H9 (cell line): Measurements from ENCODE around the gene PLEKHO2. TPM values are rescaled to one million over a fixed set of nuclear protein-coding genes. Genes with fewer than 3 reads are reported as not detected.

Source experiments
- DNase-seq: peaks from one replicate; pipeline ENCODE4 v3.0.0-alpha.2; 2017
- H2AFZ ChIP-seq: one replicate; pipeline ENCODE4 v1.6.1; 2013; ENCODE audit warnings: mild to moderate bottlenecking, low read length, control low read depth, moderate library complexity
- H2AK5ac ChIP-seq: 2 replicates; pipeline ENCODE4 v1.6.1; 2013; ENCODE audit warnings: low read length, control low read depth, mixed read lengths; ENCODE audit not compliant: insufficient read length
- H2BK120ac ChIP-seq: one replicate; pipeline ENCODE4 v1.6.1; 2013; ENCODE audit warnings: low read depth, mild to moderate bottlenecking, low read length, control low read depth, inconsistent platforms; ENCODE audit not compliant: poor library complexity, severe bottlenecking
- H2BK12ac ChIP-seq: 2 replicates; pipeline ENCODE4 v1.6.1; 2013; ENCODE audit warnings: low read length, control low read depth, mixed read lengths, low read depth; ENCODE audit not compliant: insufficient read length
- H2BK15ac ChIP-seq: 2 replicates; pipeline ENCODE4 v1.6.1; 2013; ENCODE audit warnings: low read depth, low read length, control low read depth
- H2BK20ac ChIP-seq: one replicate; pipeline ENCODE4 v1.6.1; 2013; ENCODE audit warnings: low read depth, mild to moderate bottlenecking, low read length, control low read depth, inconsistent platforms; ENCODE audit not compliant: poor library complexity, severe bottlenecking
- H2BK5ac ChIP-seq: 2 replicates; pipeline ENCODE4 v1.6.1; 2013; ENCODE audit warnings: low read length, control low read depth, mixed read lengths; ENCODE audit not compliant: insufficient read length
- H3K14ac ChIP-seq: 2 replicates; pipeline ENCODE4 v1.6.1; 2013; ENCODE audit warnings: low read length, control low read depth; ENCODE audit not compliant: insufficient read depth
- H3K18ac ChIP-seq: 2 replicates; pipeline ENCODE4 v1.6.1; 2013; ENCODE audit warnings: low read depth, mild to moderate bottlenecking, mixed read lengths, low read length, control low read depth; ENCODE audit not compliant: insufficient read length
- H3K23ac ChIP-seq: 2 replicates; pipeline ENCODE4 v1.6.1; 2013; ENCODE audit warnings: low read length, control low read depth, mixed read lengths, low read depth; ENCODE audit not compliant: insufficient read length
- H3K23me2 ChIP-seq: 2 replicates; pipeline ENCODE4 v1.6.1; 2013; ENCODE audit warnings: low read depth, mild to moderate bottlenecking, mixed read lengths, low read length, control low read depth; ENCODE audit not compliant: insufficient read length, poor library complexity, severe bottlenecking
- H3K27ac ChIP-seq: 2 replicates; pipeline ENCODE4 v1.5.1; 2013; ENCODE audit warnings: low read length, control low read depth, mixed read lengths, low read depth; ENCODE audit not compliant: insufficient read length
- H3K27me3 ChIP-seq: 2 replicates; pipeline ENCODE4 v1.6.1; 2013; ENCODE audit warnings: low read length, control low read depth, inconsistent platforms; ENCODE audit not compliant: insufficient read depth
- H3K4ac ChIP-seq: 2 replicates; pipeline ENCODE4 v1.6.1; 2013; ENCODE audit warnings: low read depth, mild to moderate bottlenecking, control low read depth, inconsistent platforms, low read length, moderate library complexity
- H3K4me1 ChIP-seq: 2 replicates; pipeline ENCODE4 v1.6.1; 2013; ENCODE audit warnings: low read length, control low read depth, inconsistent platforms; ENCODE audit not compliant: insufficient read depth
- H3K4me2 ChIP-seq: 2 replicates; pipeline ENCODE4 v1.6.1; 2013; ENCODE audit warnings: low read length, control low read depth, mixed read lengths; ENCODE audit not compliant: insufficient read length, insufficient read depth
- H3K56ac ChIP-seq: 2 replicates; pipeline ENCODE4 v1.6.1; 2013; ENCODE audit warnings: low read depth, mild to moderate bottlenecking, mixed read lengths, low read length, control low read depth; ENCODE audit not compliant: insufficient read length
- H3K79me1 ChIP-seq: 2 replicates; pipeline ENCODE4 v1.6.1; 2013; ENCODE audit warnings: low read depth, mild to moderate bottlenecking, moderate library complexity, low read length, control low read depth, inconsistent platforms; ENCODE audit not compliant: insufficient read depth, poor library complexity, severe bottlenecking
- H3K79me2 ChIP-seq: 2 replicates; pipeline ENCODE4 v1.6.1; 2013; ENCODE audit warnings: low read length, control low read depth, inconsistent platforms; ENCODE audit not compliant: insufficient read depth
- H3K9ac ChIP-seq: 2 replicates; pipeline ENCODE4 v1.6.1; 2013; ENCODE audit warnings: low read length, control low read depth, mixed read lengths; ENCODE audit not compliant: insufficient read length; ENCODE audit errors: extremely low read depth
- H3K9me3 ChIP-seq: one replicate; pipeline ENCODE4 v1.6.1; 2013; ENCODE audit warnings: low read depth, low read length, inconsistent platforms; ENCODE audit not compliant: control insufficient read depth
- H3T11ph ChIP-seq: one replicate; pipeline ENCODE4 v1.6.1; 2013; ENCODE audit warnings: mild to moderate bottlenecking, low read length, control low read depth, inconsistent platforms
- H4K20me1 ChIP-seq: one replicate; pipeline ENCODE4 v1.6.1; 2013; ENCODE audit not compliant: control insufficient read depth, insufficient read length, insufficient read depth
- H4K5ac ChIP-seq: 2 replicates; pipeline ENCODE4 v1.6.1; 2013; ENCODE audit warnings: low read depth, mild to moderate bottlenecking, mixed read lengths, low read length, control low read depth; ENCODE audit not compliant: insufficient read length
- H4K8ac ChIP-seq: replicated peaks from 2 replicates; pipeline ENCODE4 v1.6.1; 2013; ENCODE audit warnings: low read length, control low read depth, mixed read lengths, low read depth; ENCODE audit not compliant: insufficient read length
- H4K91ac ChIP-seq: 2 replicates; pipeline ENCODE4 v1.6.1; 2013; ENCODE audit warnings: low read depth, mild to moderate bottlenecking, moderate library complexity, mixed read lengths, low read length, control low read depth; ENCODE audit not compliant: insufficient read length
- H3K27ac Mint-ChIP-seq, 3 experiments: 2 replicates in 2 of 3; 3 replicates in 1 of 3; pipeline ENCODE4 v1.8.0; 2020 to 2021; ENCODE audit warnings: mixed read lengths in 3 of 3, mild to moderate bottlenecking in 1 of 3, moderate library complexity in 1 of 3
- H3K27me3 Mint-ChIP-seq: 2 replicates; pipeline ENCODE4 v1.8.0; 2021; ENCODE audit warnings: low read depth, mild to moderate bottlenecking, moderate library complexity, mixed read lengths
- H3K36me3 Mint-ChIP-seq, 3 experiments: 2 replicates in 2 of 3; 3 replicates in 1 of 3; pipeline ENCODE4 v1.8.0; 2020 to 2021; ENCODE audit warnings: low read depth in 3 of 3, mixed read lengths in 3 of 3; ENCODE audit not compliant: insufficient read depth in 1 of 3
- H3K4me1 Mint-ChIP-seq, 2 experiments: 2 replicates each; pipeline ENCODE4 v1.8.0; 2020; ENCODE audit warnings: mixed read lengths in 2 of 2
- H3K4me3 Mint-ChIP-seq, 2 experiments: 2 replicates in 1 of 2; 3 replicates in 1 of 2; pipeline ENCODE4 v1.8.0; 2020 to 2021; ENCODE audit warnings: mild to moderate bottlenecking in 2 of 2, mixed read lengths in 2 of 2, moderate library complexity in 1 of 2
- H3K9me3 Mint-ChIP-seq, 2 experiments: 2 replicates in 1 of 2; 3 replicates in 1 of 2; pipeline ENCODE4 v1.8.0; 2020; ENCODE audit warnings: mild to moderate bottlenecking in 2 of 2, mixed read lengths in 2 of 2, moderate library complexity in 1 of 2
- CTCF ChIP-seq: fragments of 200-600 bp; sonication (generic); conservative IDR thresholded peaks from 3 replicates; pipeline ENCODE4 v1.8.0; 2021; ENCODE audit warnings: antibody characterized with exemption, mild to moderate bottlenecking
- WGBS: extraction: QIAGEN DNeasy Blood & Tissue Kit; methylation state at CpG from one replicate; pipeline ENCODE4 v1.1.7; 2013; ENCODE audit warnings: missing lambda C conversion rate, low lambda C conversion rate, mixed read lengths; ENCODE audit not compliant: insufficient read length; ENCODE audit errors: extremely low coverage; 5-methylcytosine and 5-hydroxymethylcytosine counted together
- total RNA-seq: library from RNA; stranded (reverse); gene quantifications from 2 replicates; pipeline ENCODE4 v1.2.1, GENCODE V29; 2021

The PLEKHO2 gene
- total RNA-seq, 1 experiment from 2014 or later: 18.1 TPM

- DNase-seq: no peak
- Histone ChIP-seq H3K27ac (no peak overlapping the region), H4K8ac (no peak overlapping the region), H3K79me2 (no peaks in the 10 kb centered on the region), H2BK120ac (no peak overlapping the region), H3K79me1 (no peaks in the 10 kb centered on the region), H2BK12ac (no peak overlapping the region), H3K4me2 (no peak overlapping the region), H3K4ac (no peak overlapping the region), H4K91ac (no peak overlapping the region), H2BK5ac (no peak overlapping the region), H2BK20ac (no peak overlapping the region), H2BK15ac (no peak overlapping the region), H3T11ph (no peak overlapping the region), H3K4me1 (no peaks in the 10 kb centered on the region), H3K23me2 (peaks cover 6% of the 10 kb centered on the region), H2AK5ac (no peak overlapping the region), H3K23ac (no peak overlapping the region), H3K14ac (no peak overlapping the region), H3K27me3 (no peaks in the 10 kb centered on the region), H3K9me3 (peaks cover 4% of the 10 kb centered on the region), H3K56ac (no peak overlapping the region), H2AFZ (no peak overlapping the region), H3K9ac (no peak overlapping the region), H4K5ac (no peak overlapping the region), H3K18ac (no peak overlapping the region), H4K20me1 (no peaks in the 10 kb centered on the region)
- peaks cover 23 to 24% of the 10 kb centered on the region in 2 experiments for H3K9me3 Mint-ChIP-seq
- WGBS: no CpG with 5 or more reads among the region's 3 CpGs
- no peak overlapping the region for H3K4me3 Mint-ChIP-seq
- H3K27ac Mint-ChIP-seq: no peak overlapping the region
- peaks cover 18 to 20% of the 10 kb centered on the region in 2 experiments for H3K4me1 Mint-ChIP-seq
- no peak for TF ChIP-seq CTCF
- peaks cover 39% of the 10 kb centered on the region for H3K27me3 Mint-ChIP-seq
- peaks cover 7 to 19% (median 10%) of the 10 kb centered on the region in 3 experiments for H3K36me3 Mint-ChIP-seq
These were observed 64.7 kb downstream of the PLEKHO2 start for GRCh38 chr15:64906402-64906801.
